Spinal cord (tissue), 10 donors: ENCODE results near the gene RGS6. TPM values are rescaled to one million over a fixed set of nuclear protein-coding genes. Genes with fewer than 3 reads are reported as not detected.

Source experiments
- DNase-seq, 6 donors: peaks; one replicate each; pipeline versions ENCODE4 v3.0.0 to v3.0.0-alpha.2; 2013 to 2015; ENCODE audit warnings: low spot score in 6 of 6, low read depth in 4 of 6
- H3K27ac ChIP-seq: one replicate; pipeline ENCODE4 v1.5.1; 2013; ENCODE audit warnings: low read depth, low read length, control low read depth
- H3K27me3 ChIP-seq: one replicate; pipeline ENCODE4 v1.6.1; 2013; ENCODE audit warnings: low read length; ENCODE audit not compliant: control insufficient read depth, insufficient read depth
- H3K36me3 ChIP-seq: one replicate; pipeline ENCODE4 v1.6.1; 2013; ENCODE audit warnings: low read length; ENCODE audit not compliant: control insufficient read depth, insufficient read depth
- H3K4me1 ChIP-seq: one replicate; pipeline ENCODE4 v1.6.1; 2013; ENCODE audit warnings: low read length; ENCODE audit not compliant: control insufficient read depth, insufficient read depth
- H3K4me3 ChIP-seq: one replicate; pipeline ENCODE4 v1.5.1; 2013; ENCODE audit warnings: low read depth, low read length, control low read depth
- H3K9me3 ChIP-seq: one replicate; pipeline ENCODE4 v1.6.1; 2013; ENCODE audit warnings: low read length; ENCODE audit not compliant: control insufficient read depth, insufficient read depth
- WGBS: methylation state at CpG from one replicate; pipeline ENCODE4 v1.1.5; 2013; ENCODE audit warnings: missing lambda C conversion rate; ENCODE audit not compliant: insufficient coverage; 5-methylcytosine and 5-hydroxymethylcytosine counted together
- polyA plus RNA-seq, 2 donors: library from polyadenylated mRNA; unstranded; fragments of 120-200 nt; gene quantifications; one replicate each; pipeline ENCODE4 v1.2.1, GENCODE V29; 2013; ENCODE audit not compliant: insufficient read length in 2 of 2
- total RNA-seq, 2 donors: library from RNA; depleted of rRNA in 1 of 2; stranded (reverse); fragments of 120-200 nt in 1 of 2; fragments of >200 nt in 1 of 2; gene quantifications; one replicate each; pipeline versions ENCODE4 v1.2.3 to v1.2.4, GENCODE V29; 2013 to 2014
- donor health status: healthy.

Gene RGS6
- total and polyA plus RNA-seq, 4 donors: 9.1 to 11.5 (median 10.3) TPM

DNA sequence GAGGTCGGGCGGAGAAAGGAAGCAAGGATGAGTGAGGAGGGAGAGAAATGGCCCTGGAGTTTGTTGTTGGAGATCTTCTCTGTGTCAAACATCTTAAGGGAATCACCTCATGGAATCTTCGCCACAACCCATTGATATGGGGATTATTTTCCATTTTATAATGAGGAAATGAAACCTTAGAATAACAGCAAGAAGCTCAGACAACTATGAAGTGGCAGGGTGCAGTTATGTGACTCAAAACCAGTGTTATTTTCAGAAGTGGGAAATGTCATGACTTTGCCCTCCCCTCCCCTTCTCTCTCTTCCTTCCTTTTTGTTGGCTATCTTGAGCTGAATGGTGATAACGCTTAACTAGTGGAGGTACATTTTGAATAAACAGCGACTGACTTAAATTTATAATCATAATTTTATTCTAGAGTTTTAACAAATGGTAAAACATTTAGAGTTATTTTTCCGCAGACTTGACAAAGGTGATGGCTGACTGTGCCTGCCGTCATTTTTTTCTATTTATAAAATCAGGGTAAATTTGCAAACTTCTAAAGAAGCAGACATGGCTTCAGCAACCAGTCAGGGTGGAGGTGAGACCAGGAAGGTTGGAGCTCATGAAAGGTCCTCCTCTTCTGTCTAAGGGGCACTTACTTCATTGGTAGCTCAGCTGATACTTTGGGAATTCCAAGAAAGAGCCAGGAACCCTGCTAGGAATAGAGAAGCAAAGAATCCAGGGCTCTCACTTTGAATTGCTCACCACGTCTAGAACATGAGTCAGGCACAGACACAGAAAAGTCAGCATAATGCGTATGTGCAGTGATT, 232.4 kb downstream of the RGS6 start:
- Histone ChIP-seq H3K27ac (no peak overlapping the region), H3K27me3 (no peaks in the 10 kb centered on the region), H3K9me3 (no peaks in the 10 kb centered on the region), H3K4me3 (no peak overlapping the region), H3K4me1 (no peaks in the 10 kb centered on the region), H3K36me3 (no peaks in the 10 kb centered on the region)
- 94% methylated on average over 4 of the region's 9 CpGs for WGBS
- no peak for DNase-seq

DNA sequence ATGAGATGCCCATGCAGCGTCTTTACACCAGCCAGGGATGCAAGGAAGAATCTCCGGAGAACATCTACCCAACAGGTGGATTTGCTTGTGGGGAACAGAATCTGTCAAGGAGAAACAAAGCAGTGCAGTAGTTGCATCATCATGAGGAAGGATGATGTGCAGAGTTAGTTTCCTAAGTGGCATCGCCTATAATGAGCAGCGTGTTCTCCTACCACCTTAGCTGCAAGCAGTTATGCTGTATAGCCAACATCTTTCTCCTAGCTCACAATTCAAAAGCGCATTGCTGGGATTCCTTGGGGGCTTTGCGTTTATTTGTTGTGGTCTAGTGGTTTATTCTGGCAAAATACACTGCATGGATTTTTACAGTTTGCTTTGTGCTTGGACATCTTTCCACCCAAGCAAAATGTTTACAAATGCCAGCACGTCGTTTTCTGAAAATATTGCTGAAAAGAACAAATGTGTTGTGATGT, 233.0 kb downstream of the RGS6 start:
- Histone ChIP-seq H3K27me3 (no peaks in the 10 kb centered on the region), H3K9me3 (no peaks in the 10 kb centered on the region), H3K4me1 (no peaks in the 10 kb centered on the region), H3K27ac (no peak overlapping the region), H3K4me3 (no peak overlapping the region), H3K36me3 (no peaks in the 10 kb centered on the region)
- DNase-seq: peak in 2 of 6 donors; percentile 39
- 94% methylated on average over 2 of the region's 8 CpGs for WGBS

DNA sequence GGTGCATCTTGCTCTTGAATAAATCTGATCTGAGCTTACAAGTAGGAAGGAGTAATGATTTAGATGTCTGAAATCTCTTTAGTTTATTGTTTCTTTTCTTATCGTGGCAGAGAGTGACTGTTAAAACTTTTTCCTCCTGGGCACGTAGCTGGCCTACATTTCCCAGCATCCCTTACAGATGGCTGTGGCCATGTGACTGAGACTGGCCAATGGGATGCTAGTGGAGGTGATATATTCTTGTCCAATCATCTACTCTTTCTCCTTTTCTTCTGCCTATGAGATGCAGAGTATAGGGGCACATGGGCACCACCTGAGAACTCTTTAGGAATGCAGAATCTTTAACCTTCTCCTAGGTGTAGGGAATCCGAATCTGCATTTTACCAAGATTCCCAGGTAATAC, 237.3 kb downstream of the RGS6 start:
- Histone ChIP-seq H3K27ac (no peak overlapping the region), H3K27me3 (no peaks in the 10 kb centered on the region), H3K9me3 (no peaks in the 10 kb centered on the region), H3K4me3 (no peak overlapping the region), H3K4me1 (no peaks in the 10 kb centered on the region), H3K36me3 (no peaks in the 10 kb centered on the region)
- no CpG with 5 or more reads among the region's 3 CpGs for WGBS
- DNase-seq: peak in 1 of 6 donors; percentile 28

DNA sequence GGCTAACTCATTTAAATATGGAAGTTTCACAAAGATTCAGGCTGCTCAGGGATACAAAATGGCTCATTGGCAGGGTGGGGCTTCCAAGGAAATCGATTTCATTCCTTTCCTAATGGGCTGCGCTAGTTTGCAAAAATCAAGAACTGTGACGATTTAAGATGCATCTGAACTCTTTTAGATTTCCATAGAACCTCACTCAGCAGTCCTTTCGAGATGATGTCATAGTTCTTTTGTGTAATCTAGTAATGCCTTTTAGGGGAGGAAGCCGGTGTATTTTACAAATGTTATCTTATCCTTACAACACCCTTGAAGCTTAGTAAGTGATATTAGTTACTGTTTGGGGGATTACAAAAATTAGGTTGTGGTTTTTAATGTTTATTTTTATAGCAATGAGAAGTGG, 239.8 kb downstream of the RGS6 start:
- DNase-seq: no peak
- no peaks in the 10 kb centered on the region for H3K27me3 ChIP-seq
- H3K9me3 ChIP-seq: no peaks in the 10 kb centered on the region
- no peak overlapping the region for H3K4me3 ChIP-seq
- no peaks in the 10 kb centered on the region for H3K36me3 ChIP-seq
- H3K27ac ChIP-seq: no peak overlapping the region
- 88% methylated on average over 2 of the region's 5 CpGs for WGBS
- no peaks in the 10 kb centered on the region for H3K4me1 ChIP-seq

DNA sequence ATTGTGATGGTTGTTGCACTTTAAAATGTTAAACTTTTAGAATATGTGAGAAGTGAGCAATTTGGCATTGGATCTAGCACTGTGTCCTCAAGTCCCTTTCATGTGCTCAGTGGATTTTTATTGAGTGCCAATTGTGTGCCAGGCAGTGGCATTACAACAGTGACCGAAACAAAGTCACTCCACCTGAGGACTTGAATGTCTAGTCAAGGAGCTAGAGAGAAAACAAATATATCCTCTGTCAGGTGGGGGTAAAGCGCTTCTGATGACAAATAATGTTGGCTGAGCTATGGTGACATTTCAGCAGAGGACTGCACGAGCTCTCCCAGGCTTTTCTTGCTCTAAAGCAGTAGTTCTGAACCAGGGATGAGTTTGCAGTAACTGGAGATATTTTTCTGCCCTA, 240.4 kb downstream of the RGS6 start:
- Histone ChIP-seq H3K27ac (no peak overlapping the region), H3K4me1 (no peaks in the 10 kb centered on the region), H3K36me3 (no peaks in the 10 kb centered on the region), H3K9me3 (no peaks in the 10 kb centered on the region), H3K4me3 (no peak overlapping the region), H3K27me3 (no peaks in the 10 kb centered on the region)
- DNase-seq: no peak
- 75% methylated on average over 2 of the region's 3 CpGs for WGBS

DNA sequence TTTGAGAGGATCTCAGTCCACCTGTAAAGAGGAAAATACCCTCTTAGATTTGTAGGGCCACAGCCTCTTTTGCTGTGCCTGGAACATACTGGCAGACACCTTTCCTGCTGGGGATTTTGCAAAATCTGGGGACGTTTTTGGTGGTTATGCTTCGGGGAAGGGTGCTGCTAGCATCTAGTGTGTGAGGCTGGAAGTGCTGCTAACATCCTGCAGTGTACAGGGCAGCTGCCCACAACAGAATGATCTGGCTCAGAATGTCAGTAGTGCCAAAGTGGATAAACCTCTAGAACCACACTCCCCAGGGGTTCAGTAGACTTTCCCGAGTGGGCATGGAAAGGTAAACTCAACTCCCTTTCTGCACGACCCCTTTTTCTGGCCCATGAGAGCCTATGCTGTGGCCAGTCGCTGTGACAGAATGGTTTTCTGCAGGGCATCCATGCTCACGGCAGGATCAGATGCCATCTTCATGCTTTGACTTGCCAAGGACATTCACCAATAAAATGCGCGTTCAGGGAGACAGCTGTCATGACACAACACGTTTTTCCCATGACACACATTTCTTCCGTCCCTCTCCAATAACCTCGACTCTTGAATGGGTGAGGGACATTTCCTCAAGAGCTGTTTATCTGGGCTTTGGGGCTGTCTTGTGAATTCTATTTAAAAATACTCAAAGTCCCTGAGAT, 240.9 kb downstream of the RGS6 start:
- Histone ChIP-seq H3K9me3 (no peaks in the 10 kb centered on the region), H3K4me1 (no peaks in the 10 kb centered on the region), H3K4me3 (no peak overlapping the region), H3K27ac (no peak overlapping the region), H3K36me3 (no peaks in the 10 kb centered on the region), H3K27me3 (no peaks in the 10 kb centered on the region)
- DNase-seq: no peak
- 69% methylated on average over 8 of the region's 11 CpGs for WGBS

DNA sequence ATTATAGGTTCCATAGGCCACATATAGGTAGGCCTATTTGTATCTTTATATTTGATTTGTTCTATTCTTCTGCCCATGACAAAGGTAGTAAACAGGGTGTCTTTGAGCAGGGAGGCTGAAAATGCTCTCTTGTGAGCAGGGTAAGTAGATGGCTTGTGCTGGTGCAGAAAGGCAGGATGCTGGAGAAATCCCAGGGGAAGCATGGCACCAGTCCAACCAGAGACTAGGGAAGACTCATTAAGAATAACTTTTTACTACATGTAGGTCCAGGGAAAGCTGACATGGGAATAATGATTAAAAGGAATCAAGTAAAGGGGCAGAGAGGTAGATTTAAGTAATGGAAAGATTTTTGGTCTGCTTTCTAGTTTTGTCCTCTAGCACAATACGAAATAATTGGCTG, 245.0 kb downstream of the RGS6 start:
- Histone ChIP-seq H3K4me1 (no peaks in the 10 kb centered on the region), H3K36me3 (no peaks in the 10 kb centered on the region), H3K27me3 (no peaks in the 10 kb centered on the region), H3K4me3 (no peak overlapping the region), H3K27ac (no peak overlapping the region), H3K9me3 (no peaks in the 10 kb centered on the region)
- WGBS: no CpG with 5 or more reads among the region's 1 CpG
- DNase-seq: peak in 1 of 6 donors; percentile 28

DNA sequence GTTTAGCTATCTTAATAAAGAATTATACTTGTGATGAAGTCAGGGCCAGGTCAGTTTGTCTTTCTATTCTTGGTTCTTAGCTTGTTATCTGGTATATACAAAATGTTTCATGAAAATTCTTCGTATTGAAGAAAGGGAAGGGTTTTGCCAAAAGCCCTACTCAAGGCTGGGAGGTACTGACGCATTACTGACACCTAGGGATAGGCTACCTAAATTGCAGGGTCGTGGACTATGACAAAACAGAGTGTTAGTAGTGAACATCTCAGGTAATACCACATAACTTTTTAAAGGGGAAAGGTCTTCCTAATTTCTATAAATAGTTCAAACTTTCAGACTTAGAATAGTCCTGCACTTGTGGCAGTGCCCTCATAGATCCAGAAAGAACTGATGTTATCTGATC, 246.3 kb downstream of the RGS6 start:
- H3K4me1 ChIP-seq: no peaks in the 10 kb centered on the region
- no peaks in the 10 kb centered on the region for H3K27me3 ChIP-seq
- DNase-seq: no peak
- 60% methylated on average over 1 of the region's 3 CpGs for WGBS
- no peaks in the 10 kb centered on the region for H3K9me3 ChIP-seq
- no peak overlapping the region for H3K27ac ChIP-seq
- H3K4me3 ChIP-seq: no peak overlapping the region
- H3K36me3 ChIP-seq: no peaks in the 10 kb centered on the region

DNA sequence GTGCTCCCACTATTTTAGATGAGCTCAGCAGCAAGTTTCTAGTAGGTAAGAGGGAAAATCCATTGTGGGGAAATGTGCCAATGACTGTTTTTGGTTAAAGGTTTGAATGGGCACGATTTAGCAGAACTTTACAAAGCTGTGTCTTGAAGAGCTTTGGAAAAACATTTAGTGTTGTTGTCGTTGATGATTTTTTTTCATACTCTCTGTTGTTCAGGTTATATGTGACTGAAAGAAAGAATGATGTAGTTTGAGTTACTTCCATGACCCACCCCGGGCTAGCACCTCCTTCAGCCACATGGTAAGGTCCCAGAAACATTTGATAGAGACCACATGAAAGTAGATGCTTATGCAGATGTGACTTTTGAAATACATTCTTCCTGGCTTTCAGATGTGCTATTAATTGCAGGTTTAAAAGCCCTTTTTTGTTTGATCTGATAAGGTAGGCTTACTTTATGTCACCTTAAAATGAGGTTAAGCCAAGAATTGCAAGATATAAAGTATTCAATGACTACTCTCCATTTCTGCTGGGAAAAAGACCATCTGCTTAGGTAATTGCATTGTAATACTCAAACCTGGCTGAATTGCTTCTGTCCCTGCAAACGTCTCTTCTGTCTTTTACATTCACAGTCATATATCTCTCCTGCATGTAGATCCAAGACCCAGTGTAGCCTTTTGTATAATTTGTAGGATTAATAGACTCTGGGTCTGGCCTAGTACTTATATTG, 250.6 kb downstream of the RGS6 start:
- Histone ChIP-seq H3K36me3 (no peaks in the 10 kb centered on the region), H3K4me3 (no peak overlapping the region), H3K27me3 (no peaks in the 10 kb centered on the region), H3K27ac (no peak overlapping the region), H3K4me1 (no peaks in the 10 kb centered on the region), H3K9me3 (no peaks in the 10 kb centered on the region)
- peak in 1 of 6 donors; percentile 50 for DNase-seq
- 91% methylated on average over 1 of the region's 4 CpGs for WGBS
